Neuronal stem cell (in vitro differentiated cells): Measurements from ENCODE around the gene DUS1L.

ENCODE experiments used
- DNase-seq: peaks from one replicate; pipeline ENCODE4 v3.0.0-alpha.2; 2013; ENCODE audit warnings: low spot score
- H2AFZ ChIP-seq: one replicate; pipeline ENCODE4 v1.6.1; 2013; ENCODE audit warnings: mild to moderate bottlenecking, low read length, inconsistent platforms
- H2AK5ac ChIP-seq: 2 replicates; pipeline ENCODE4 v1.6.1; 2013; ENCODE audit warnings: low read depth, mild to moderate bottlenecking, inconsistent platforms, low read length, moderate library complexity, mixed read lengths
- H2BK120ac ChIP-seq: 2 replicates; pipeline ENCODE4 v1.6.1; 2013; ENCODE audit warnings: low read depth, mild to moderate bottlenecking, inconsistent platforms, low read length, moderate library complexity, mixed read lengths
- H2BK12ac ChIP-seq: one replicate; pipeline ENCODE4 v1.6.1; 2013; ENCODE audit warnings: low read length, inconsistent platforms
- H2BK15ac ChIP-seq: 2 replicates; pipeline ENCODE4 v1.6.1; 2013; ENCODE audit warnings: mild to moderate bottlenecking, low read length, inconsistent platforms, mixed read lengths
- H2BK5ac ChIP-seq: one replicate; pipeline ENCODE4 v1.6.1; 2013; ENCODE audit warnings: inconsistent platforms, mild to moderate bottlenecking, low read length, moderate library complexity
- H3K14ac ChIP-seq: one replicate; pipeline ENCODE4 v1.6.1; 2013; ENCODE audit warnings: low read length, inconsistent platforms
- H3K18ac ChIP-seq: 2 replicates; pipeline ENCODE4 v1.6.1; 2013; ENCODE audit warnings: low read length, inconsistent platforms
- H3K23ac ChIP-seq: 2 replicates; pipeline ENCODE4 v1.6.1; 2013; ENCODE audit warnings: low read depth, mild to moderate bottlenecking, mixed read lengths, low read length, inconsistent platforms; ENCODE audit not compliant: poor library complexity
- H3K27ac ChIP-seq: replicated peaks from 3 replicates; pipeline ENCODE4 v1.5.1; 2013; ENCODE audit warnings: low read length, inconsistent platforms
- H3K27me3 ChIP-seq, 3 experiments: 2 replicates each; pipeline ENCODE4 v1.6.1; 2013; ENCODE audit warnings: low read length in 3 of 3, mild to moderate bottlenecking in 2 of 3, inconsistent platforms in 1 of 3, low read depth in 1 of 3, mixed read lengths in 1 of 3, moderate library complexity in 1 of 3; ENCODE audit not compliant: control insufficient read depth in 3 of 3, insufficient read depth in 3 of 3
- H3K36me3 ChIP-seq, 2 donors: replicated peaks in 1 of 2; 2 replicates each; pipeline ENCODE4 v1.6.1; 2013; ENCODE audit warnings: low read length in 2 of 2; ENCODE audit not compliant: control insufficient read depth in 2 of 2, insufficient read depth in 2 of 2
- H3K4ac ChIP-seq: 2 replicates; pipeline ENCODE4 v1.6.1; 2013; ENCODE audit warnings: inconsistent platforms, mild to moderate bottlenecking, low read length, moderate library complexity
- H3K4me1 ChIP-seq, 2 donors: 1 replicate in 1 of 2; 2 replicates in 1 of 2; pipeline ENCODE4 v1.6.1; 2013; ENCODE audit warnings: low read length in 2 of 2, low read depth in 1 of 2; ENCODE audit not compliant: control insufficient read depth in 2 of 2, insufficient read depth in 1 of 2
- H3K4me2 ChIP-seq: one replicate; pipeline ENCODE4 v1.6.1; 2013; ENCODE audit warnings: mild to moderate bottlenecking, low read length, inconsistent platforms; ENCODE audit not compliant: insufficient read depth, poor library complexity, severe bottlenecking
- H3K4me3 ChIP-seq, 2 donors: 2 replicates each; pipeline ENCODE4 v1.5.1; 2013; ENCODE audit warnings: low read length in 2 of 2, mild to moderate bottlenecking in 2 of 2, inconsistent platforms in 1 of 2, moderate library complexity in 1 of 2
- H3K79me1 ChIP-seq: one replicate; pipeline ENCODE4 v1.6.1; 2013; ENCODE audit warnings: low read depth, mild to moderate bottlenecking, inconsistent platforms, low read length, moderate library complexity
- H3K9ac ChIP-seq: one replicate; pipeline ENCODE4 v1.6.1; 2013; ENCODE audit warnings: mild to moderate bottlenecking, low read depth, low read length, inconsistent platforms; ENCODE audit not compliant: poor library complexity
- H3K9me3 ChIP-seq, 2 donors: replicated peaks in 1 of 2; 2 replicates each; pipeline versions ENCODE3 to v1.6.1; 2013; ENCODE audit warnings: low read length in 2 of 2, mild to moderate bottlenecking in 2 of 2, inconsistent platforms in 1 of 2, low read depth in 1 of 2, mixed read lengths in 1 of 2, moderate library complexity in 1 of 2; ENCODE audit not compliant: control insufficient read depth in 2 of 2, insufficient read depth in 1 of 2
- H4K8ac ChIP-seq: one replicate; pipeline ENCODE4 v1.6.1; 2013; ENCODE audit warnings: low read depth, mild to moderate bottlenecking, inconsistent platforms, low read length, moderate library complexity
- H4K91ac ChIP-seq: one replicate; pipeline ENCODE4 v1.6.1; 2013; ENCODE audit warnings: low read length, low read depth, mild to moderate bottlenecking, inconsistent platforms; ENCODE audit not compliant: poor library complexity
- WGBS, 2 donors: extraction: QIAGEN DNeasy Blood & Tissue Kit; methylation state at CpG; one replicate each; pipeline ENCODE4 v1.1.7; 2013; ENCODE audit warnings: missing lambda C conversion rate in 2 of 2, mixed read lengths in 1 of 2; ENCODE audit not compliant: insufficient read length in 2 of 2, insufficient replicate concordance in 1 of 2; ENCODE audit errors: extremely low coverage in 2 of 2; 5-methylcytosine and 5-hydroxymethylcytosine counted together

DUS1L gene

DNA sequence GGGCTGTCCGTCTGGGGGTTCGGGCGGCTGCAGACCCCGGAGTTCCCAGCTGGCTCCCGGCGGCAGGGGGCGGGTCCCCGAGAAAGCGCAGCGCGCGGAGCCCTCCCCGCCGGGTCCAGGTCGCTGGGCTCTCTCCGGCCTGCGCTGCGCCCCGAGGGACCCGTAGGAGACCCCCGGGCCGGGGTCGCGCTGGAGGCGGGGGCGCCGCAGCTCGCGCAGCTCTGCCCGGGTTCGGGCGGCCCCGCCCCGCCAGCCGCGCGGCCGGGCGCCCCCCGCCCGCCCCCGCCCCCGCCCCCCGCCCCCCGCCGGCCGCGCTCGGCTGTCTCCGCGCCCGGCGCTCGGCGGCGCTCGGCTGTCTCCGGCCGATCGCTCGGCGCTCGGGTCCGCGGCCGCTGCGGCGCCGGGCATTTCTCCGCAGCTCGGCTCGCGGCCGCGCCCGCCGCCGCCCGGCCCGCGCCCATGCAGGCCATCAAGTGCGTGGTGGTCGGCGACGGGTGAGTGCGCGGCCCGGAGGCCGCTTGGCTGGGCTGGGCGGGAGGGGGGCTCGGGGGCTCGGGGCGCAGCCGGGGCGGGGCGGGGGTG, 34.2 kb downstream of the DUS1L start, which contains the start of gene RAC3:
TSS of gene RAC3 (plus strand) at position 376 of the 582 bp plus-strand sequence. CDS start at position 460, 84 bp downstream.
- Histone ChIP-seq H3K18ac (peak within 1 kb of the TSS; percentile 94), H3K9ac (peak within 1 kb of the TSS; percentile 82), H3K9me3 (no peaks in the 10 kb centered on the region), H3K79me1 (peaks cover 5% of the 10 kb centered on the region), H3K27me3 (no peaks in the 10 kb centered on the region), H2AK5ac (peak within 1 kb of the TSS; percentile 83), H4K8ac (no peak within 1 kb of the TSS), H3K4ac (no peak within 1 kb of the TSS), H3K4me1 (peaks cover 8 to 14% of the 10 kb centered on the region in 2 donors), H2BK5ac (peak within 1 kb of the TSS; percentile 3), H3K4me2 (peak within 1 kb of the TSS; percentile 100), H2BK12ac (no peak within 1 kb of the TSS), H2AFZ (peak within 1 kb of the TSS; percentile 91), H3K27ac (peak within 1 kb of the TSS; percentile 54), H3K4me3 (peak within 1 kb of the TSS; percentile 46 to 84), H2BK120ac (peak within 1 kb of the TSS; percentile 81), H3K23ac (peak within 1 kb of the TSS; percentile 93), H4K91ac (no peak within 1 kb of the TSS), H2BK15ac (peak within 1 kb of the TSS; percentile 67), H3K14ac (peak within 1 kb of the TSS; percentile 2), H3K36me3 (peaks cover 30 to 36% of the 10 kb centered on the region in 2 donors)
- DNase-seq = peak; percentile 72
- no CpG with 5 or more reads among the region's 96 CpGs for WGBS, 2 donors

GRCh38 chr17:82030470-82031302, 34.9 kb downstream of the DUS1L start:
- Histone ChIP-seq H3K9me3 (peaks cover 0 to 2% of the 10 kb centered on the region in 2 donors), H3K27me3 (no peaks in the 10 kb centered on the region), H2BK15ac (peak overlapping the region; percentile 67), H3K79me1 (peaks cover 9% of the 10 kb centered on the region), H3K14ac (peak overlapping the region; percentile 56), H3K9ac (peak overlapping the region; percentile 72), H2BK5ac (peak overlapping the region; percentile 90), H3K36me3 (peaks cover 29 to 30% of the 10 kb centered on the region in 2 donors), H3K4me3 (peak overlapping the region; percentile 43 to 84), H2AK5ac (peak overlapping the region; percentile 83), H3K4me1 (peaks cover 5 to 12% of the 10 kb centered on the region in 2 donors), H3K27ac (peak overlapping the region; percentile 54), H3K23ac (peak overlapping the region; percentile 93), H4K8ac (peak overlapping the region; percentile 65), H3K4ac (no peak overlapping the region), H2BK12ac (no peak overlapping the region), H3K4me2 (peak overlapping the region; percentile 98), H3K18ac (peak overlapping the region; percentile 94), H2BK120ac (peak overlapping the region; percentile 72), H4K91ac (no peak overlapping the region), H2AFZ (peak overlapping the region; percentile 91)
- no CpG with 5 or more reads among the region's 94 CpGs for WGBS, 2 donors
- peak; percentile 76 for DNase-seq

- H3K9ac ChIP-seq = peak overlapping the region; percentile 72
- H3K9me3 ChIP-seq = peaks cover 0 to 2% of the 10 kb centered on the region in 2 donors
- H2BK120ac ChIP-seq = peak overlapping the region; percentile 72
- H4K91ac ChIP-seq = no peak overlapping the region
- H3K23ac ChIP-seq = peak overlapping the region; percentile 93
- peaks cover 27 to 29% of the 10 kb centered on the region in 2 donors for H3K36me3 ChIP-seq
- H3K27me3 ChIP-seq = no peaks in the 10 kb centered on the region
- peak overlapping the region; percentile 65 for H4K8ac ChIP-seq
- H3K79me1 ChIP-seq = peaks cover 7% of the 10 kb centered on the region
- H3K14ac ChIP-seq = peak overlapping the region; percentile 56
- no peak for DNase-seq
- no peak overlapping the region for H3K4ac ChIP-seq
- H3K4me1 ChIP-seq = peaks cover 5 to 12% of the 10 kb centered on the region in 2 donors
- WGBS, 2 donors = no CpG with 5 or more reads among the region's 31 CpGs
- H2AK5ac ChIP-seq = peak overlapping the region; percentile 86
- H3K27ac ChIP-seq = no peak overlapping the region
- H2BK5ac ChIP-seq = peak overlapping the region; percentile 90
- H3K4me2 ChIP-seq = no peak overlapping the region
- H2BK15ac ChIP-seq = peak overlapping the region; percentile 58
- H2AFZ ChIP-seq = no peak overlapping the region
- H2BK12ac ChIP-seq = peak overlapping the region; percentile 73
- H3K4me3 ChIP-seq = peak overlapping the region in 1 of 2 donors; percentile 43
- peak overlapping the region; percentile 94 for H3K18ac ChIP-seq
Measured at GRCh38 chr17:82029990-82030469, 35.6 kb downstream of the DUS1L start.

GRCh38 chr17:82029391-82029790, 36.2 kb downstream of the DUS1L start:
- H2BK15ac ChIP-seq = peak overlapping the region; percentile 58
- no peak overlapping the region for H3K4ac ChIP-seq
- no peak overlapping the region for H2AFZ ChIP-seq
- H2BK120ac ChIP-seq = no peak overlapping the region
- H4K91ac ChIP-seq = no peak overlapping the region
- H3K9ac ChIP-seq = peak overlapping the region; percentile 44
- H3K27ac ChIP-seq = no peak overlapping the region
- H3K9me3 ChIP-seq = peaks cover 0 to 2% of the 10 kb centered on the region in 2 donors
- H3K4me1 ChIP-seq = peaks cover 5 to 12% of the 10 kb centered on the region in 2 donors
- H3K4me3 ChIP-seq = no peak overlapping the region
- no CpG with 5 or more reads among the region's 16 CpGs for WGBS, 2 donors
- H3K14ac ChIP-seq = no peak overlapping the region
- no peak overlapping the region for H2BK5ac ChIP-seq
- H3K23ac ChIP-seq = peak overlapping the region; percentile 93
- H2AK5ac ChIP-seq = peak overlapping the region; percentile 86
- no peak overlapping the region for H3K18ac ChIP-seq
- DNase-seq = no peak
- H3K27me3 ChIP-seq = no peaks in the 10 kb centered on the region
- H3K4me2 ChIP-seq = no peak overlapping the region
- peaks cover 22 to 29% of the 10 kb centered on the region in 2 donors for H3K36me3 ChIP-seq
- H3K79me1 ChIP-seq = peaks cover 7% of the 10 kb centered on the region
- H4K8ac ChIP-seq = no peak overlapping the region
- no peak overlapping the region for H2BK12ac ChIP-seq
